Stomach smooth muscle (tissue), 2 donors: ENCODE measurements around the gene TMEM184B.

Experiments used
- H3K27ac ChIP-seq: one replicate; pipeline ENCODE4 v1.7.0; 2013; ENCODE audit warnings: mild to moderate bottlenecking, low read length, inconsistent platforms
- H3K27me3 ChIP-seq, 2 donors: one replicate each; pipeline ENCODE4 v1.7.0; 2013; ENCODE audit warnings: low read length in 2 of 2; ENCODE audit not compliant: insufficient read depth in 2 of 2, control insufficient read depth in 1 of 2
- H3K36me3 ChIP-seq, 2 donors: one replicate each; pipeline ENCODE4 v1.7.0; 2013; ENCODE audit warnings: low read length in 2 of 2; ENCODE audit not compliant: control insufficient read depth in 2 of 2, insufficient read depth in 2 of 2
- H3K4me1 ChIP-seq: one replicate; pipeline ENCODE4 v1.7.0; 2013; ENCODE audit warnings: low read length; ENCODE audit not compliant: control insufficient read depth, insufficient read depth
- H3K4me3 ChIP-seq, 2 donors: one replicate each; pipeline ENCODE4 v1.7.0; 2013; ENCODE audit warnings: low read length in 2 of 2
- H3K9ac ChIP-seq, 2 donors: one replicate each; pipeline ENCODE4 v1.7.0; 2013; ENCODE audit warnings: low read length in 2 of 2, mild to moderate bottlenecking in 1 of 2
- H3K9me3 ChIP-seq, 2 donors: one replicate each; pipeline ENCODE4 v1.7.0; 2013; ENCODE audit warnings: low read length in 2 of 2; ENCODE audit not compliant: control insufficient read depth in 2 of 2
- donor health status: healthy.
- donor health status: Pancreatic carcinoma.

TMEM184B gene

GRCh38 chr22:38291201-38291777 is 18.5 kb upstream of the TMEM184B start:
- Histone ChIP-seq H3K9me3 (no peaks in the 10 kb centered on the region), H3K4me3 (no peak overlapping the region), H3K4me1 (peaks cover 12% of the 10 kb centered on the region), H3K27ac (no peak overlapping the region), H3K9ac (no peak overlapping the region), H3K36me3 (peaks cover 20 to 48% of the 10 kb centered on the region in 2 donors), H3K27me3 (no peaks in the 10 kb centered on the region)

- H3K27ac ChIP-seq: no peak overlapping the region
- no peaks in the 10 kb centered on the region for H3K9me3 ChIP-seq
- H3K4me3 ChIP-seq: no peak overlapping the region
- no peaks in the 10 kb centered on the region for H3K27me3 ChIP-seq
- H3K9ac ChIP-seq: no peak overlapping the region
- peaks cover 14 to 39% of the 10 kb centered on the region in 2 donors for H3K36me3 ChIP-seq
- H3K4me1 ChIP-seq: peaks cover 12% of the 10 kb centered on the region
Measured at GRCh38 chr22:38290347-38290746, 17.5 kb upstream of the TMEM184B start.

GRCh38 chr22:38289583-38290082 is 16.8 kb upstream of the TMEM184B start:
- H3K27ac ChIP-seq: no peak overlapping the region
- H3K4me3 ChIP-seq: no peak overlapping the region
- H3K4me1 ChIP-seq: peaks cover 12% of the 10 kb centered on the region
- H3K27me3 ChIP-seq: no peaks in the 10 kb centered on the region
- H3K36me3 ChIP-seq: peaks cover 13 to 32% of the 10 kb centered on the region in 2 donors
- no peaks in the 10 kb centered on the region for H3K9me3 ChIP-seq
- no peak overlapping the region for H3K9ac ChIP-seq

- Histone ChIP-seq H3K4me3 (no peak overlapping the region), H3K4me1 (peaks cover 20% of the 10 kb centered on the region), H3K36me3 (peaks cover 0 to 14% of the 10 kb centered on the region in 2 donors)
Measured at GRCh38 chr22:38286915-38287669, 14.3 kb upstream of the TMEM184B start.

GRCh38 chr22:38285018-38285417 is 12.2 kb upstream of the TMEM184B start:
- Histone ChIP-seq H3K4me3 (no peak overlapping the region), H3K9ac (no peak overlapping the region), H3K36me3 (peaks cover 0 to 6% of the 10 kb centered on the region in 2 donors), H3K9me3 (no peaks in the 10 kb centered on the region), H3K27me3 (no peaks in the 10 kb centered on the region), H3K27ac (peak overlapping the region; percentile 11), H3K4me1 (peaks cover 17% of the 10 kb centered on the region)

More at GRCh38 chr22:38286915-38287669, 14.3 kb upstream of the TMEM184B start:
- Histone ChIP-seq H3K9me3 (no peaks in the 10 kb centered on the region), H3K27ac (no peak overlapping the region), H3K27me3 (no peaks in the 10 kb centered on the region), H3K9ac (no peak overlapping the region)

- Histone ChIP-seq H3K27me3 (no peaks in the 10 kb centered on the region), H3K9ac (peak overlapping the region; percentile 5 to 52), H3K4me1 (peaks cover 17% of the 10 kb centered on the region), H3K36me3 (peaks cover 0 to 2% of the 10 kb centered on the region in 2 donors), H3K4me3 (peak overlapping the region in 1 of 2 donors; percentile 35), H3K9me3 (no peaks in the 10 kb centered on the region), H3K27ac (peak overlapping the region; percentile 82)
Measured at GRCh38 chr22:38284042-38284402, 11.2 kb upstream of the TMEM184B start.

GRCh38 chr22:38282397-38282796 is 9.6 kb upstream of the TMEM184B start:
- H3K9ac ChIP-seq: no peak overlapping the region
- H3K4me3 ChIP-seq: no peak overlapping the region
- no peaks in the 10 kb centered on the region for H3K27me3 ChIP-seq
- no peaks in the 10 kb centered on the region for H3K9me3 ChIP-seq
- H3K27ac ChIP-seq: no peak overlapping the region
- H3K36me3 ChIP-seq: peaks cover 0 to 2% of the 10 kb centered on the region in 2 donors
- H3K4me1 ChIP-seq: peaks cover 17% of the 10 kb centered on the region

GRCh38 chr22:38276166-38276565 is 3.4 kb upstream of the TMEM184B start:
- H3K4me3 ChIP-seq: no peak overlapping the region
- H3K27ac ChIP-seq: no peak overlapping the region
- no peaks in the 10 kb centered on the region for H3K36me3 ChIP-seq
- no peaks in the 10 kb centered on the region for H3K27me3 ChIP-seq
- H3K4me1 ChIP-seq: peaks cover 17% of the 10 kb centered on the region
- no peaks in the 10 kb centered on the region for H3K9me3 ChIP-seq
- no peak overlapping the region for H3K9ac ChIP-seq

- Histone ChIP-seq H3K27ac (peak overlapping the region; percentile 94), H3K4me3 (peak overlapping the region; percentile 82 to 92), H3K9me3 (no peaks in the 10 kb centered on the region), H3K4me1 (peaks cover 41% of the 10 kb centered on the region), H3K27me3 (no peaks in the 10 kb centered on the region), H3K36me3 (no peaks in the 10 kb centered on the region), H3K9ac (peak overlapping the region; percentile 98)
Measured at GRCh38 chr22:38273135-38273826, 471 bp upstream of the TMEM184B start.

GRCh38 chr22:38271927-38272372 is 860 bp downstream of the TMEM184B start:
- Histone ChIP-seq H3K9ac (peak overlapping the region; percentile 82 to 88), H3K4me1 (peaks cover 41% of the 10 kb centered on the region), H3K27me3 (no peaks in the 10 kb centered on the region), H3K36me3 (no peaks in the 10 kb centered on the region), H3K4me3 (peak overlapping the region; percentile 86 to 90), H3K27ac (peak overlapping the region; percentile 94), H3K9me3 (no peaks in the 10 kb centered on the region)
